Mammary epithelial cell (primary cell): ENCODE measurements around the gene IGSF6.

Source experiments
- EZH2 ChIP-seq: IDR thresholded peaks from 2 replicates; pipeline ENCODE4 v1.6.1; 2012; ENCODE audit warnings: low read length, inconsistent platforms, borderline replicate concordance
- TF ChIP-seq, protein P1 (sequence below), 2 donors: IDR thresholded peaks in 1 of 2; conservative IDR thresholded peaks in 1 of 2; 2 replicates each; pipeline ENCODE4 v1.5.1; 2011 to 2012; ENCODE audit warnings: inconsistent platforms in 2 of 2, low read length in 2 of 2, mild to moderate bottlenecking in 2 of 2, control low read depth in 1 of 2, low read depth in 1 of 2; ENCODE audit not compliant: insufficient read depth in 1 of 2; ENCODE audit errors: extremely low read depth in 1 of 2

DNA sequence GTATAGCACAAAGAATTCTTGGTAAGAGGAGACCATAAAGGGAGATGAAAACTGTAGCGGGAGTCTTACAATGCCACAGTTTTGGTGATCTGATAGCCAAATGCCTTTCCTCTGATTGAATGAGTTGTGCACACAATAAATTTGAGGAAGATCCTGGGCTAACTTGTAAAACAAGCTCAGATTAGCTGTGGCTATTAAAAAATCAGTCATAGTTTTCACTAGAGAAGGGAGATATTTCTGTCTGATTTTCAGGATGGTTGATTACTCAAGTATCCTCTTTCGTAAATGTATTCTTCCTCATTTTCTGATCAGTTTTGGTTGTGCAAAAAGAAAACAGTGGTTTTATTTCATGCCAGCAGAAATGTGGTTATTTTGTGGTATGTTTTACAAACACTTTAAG lies 62.1 kb downstream of the IGSF6 start:
- TF ChIP-seq, protein P1, sequence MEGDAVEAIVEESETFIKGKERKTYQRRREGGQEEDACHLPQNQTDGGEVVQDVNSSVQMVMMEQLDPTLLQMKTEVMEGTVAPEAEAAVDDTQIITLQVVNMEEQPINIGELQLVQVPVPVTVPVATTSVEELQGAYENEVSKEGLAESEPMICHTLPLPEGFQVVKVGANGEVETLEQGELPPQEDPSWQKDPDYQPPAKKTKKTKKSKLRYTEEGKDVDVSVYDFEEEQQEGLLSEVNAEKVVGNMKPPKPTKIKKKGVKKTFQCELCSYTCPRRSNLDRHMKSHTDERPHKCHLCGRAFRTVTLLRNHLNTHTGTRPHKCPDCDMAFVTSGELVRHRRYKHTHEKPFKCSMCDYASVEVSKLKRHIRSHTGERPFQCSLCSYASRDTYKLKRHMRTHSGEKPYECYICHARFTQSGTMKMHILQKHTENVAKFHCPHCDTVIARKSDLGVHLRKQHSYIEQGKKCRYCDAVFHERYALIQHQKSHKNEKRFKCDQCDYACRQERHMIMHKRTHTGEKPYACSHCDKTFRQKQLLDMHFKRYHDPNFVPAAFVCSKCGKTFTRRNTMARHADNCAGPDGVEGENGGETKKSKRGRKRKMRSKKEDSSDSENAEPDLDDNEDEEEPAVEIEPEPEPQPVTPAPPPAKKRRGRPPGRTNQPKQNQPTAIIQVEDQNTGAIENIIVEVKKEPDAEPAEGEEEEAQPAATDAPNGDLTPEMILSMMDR (conservative IDR thresholded peaks at IDR 0.05 in 1 of 2, IDR thresholded peaks at IDR 0.05 in 1 of 2; ENCODE audit: extremely low read depth in 1 of 2, insufficient read depth in 1 of 2, low read depth in 1 of 2, low read length in 2 of 2): no peak
- no peak for TF ChIP-seq EZH2
